GM12875 (cell line): Measurements from ENCODE around the gene PTPRS.

Experiments used
- H3K4me3 ChIP-seq: one replicate; pipeline ENCODE4 v1.5.1; 2011; ENCODE audit warnings: low read depth, low read length, control low read depth
- CTCF ChIP-seq: IDR thresholded peaks from 2 replicates; pipeline ENCODE4 v1.5.1; 2011; ENCODE audit warnings: low read depth, mild to moderate bottlenecking, control low read depth, inconsistent platforms, low read length, moderate library complexity, borderline replicate concordance; ENCODE audit not compliant: insufficient read depth

The PTPRS gene

DNA sequence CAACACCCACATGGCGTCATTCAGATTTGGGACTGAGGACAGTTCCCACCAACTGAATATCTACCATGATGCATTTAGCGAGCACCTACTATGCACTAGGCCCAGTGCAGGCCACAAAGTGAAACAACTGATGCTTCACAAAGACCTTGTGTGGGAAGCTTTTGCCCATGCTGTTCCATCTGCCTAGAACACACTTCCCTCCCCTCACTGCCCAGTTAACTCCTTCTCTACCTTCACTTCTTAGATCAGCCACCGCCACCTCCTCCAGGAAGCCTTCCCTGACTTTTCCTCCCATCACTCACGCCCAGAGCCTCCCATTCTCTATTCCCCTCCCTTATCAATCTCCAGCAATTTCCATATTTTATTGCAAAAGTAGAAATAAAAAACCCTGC lies 25.7 kb downstream of the PTPRS start:
- no peak overlapping the region for H3K4me3 ChIP-seq
- no peak for TF ChIP-seq CTCF

DNA sequence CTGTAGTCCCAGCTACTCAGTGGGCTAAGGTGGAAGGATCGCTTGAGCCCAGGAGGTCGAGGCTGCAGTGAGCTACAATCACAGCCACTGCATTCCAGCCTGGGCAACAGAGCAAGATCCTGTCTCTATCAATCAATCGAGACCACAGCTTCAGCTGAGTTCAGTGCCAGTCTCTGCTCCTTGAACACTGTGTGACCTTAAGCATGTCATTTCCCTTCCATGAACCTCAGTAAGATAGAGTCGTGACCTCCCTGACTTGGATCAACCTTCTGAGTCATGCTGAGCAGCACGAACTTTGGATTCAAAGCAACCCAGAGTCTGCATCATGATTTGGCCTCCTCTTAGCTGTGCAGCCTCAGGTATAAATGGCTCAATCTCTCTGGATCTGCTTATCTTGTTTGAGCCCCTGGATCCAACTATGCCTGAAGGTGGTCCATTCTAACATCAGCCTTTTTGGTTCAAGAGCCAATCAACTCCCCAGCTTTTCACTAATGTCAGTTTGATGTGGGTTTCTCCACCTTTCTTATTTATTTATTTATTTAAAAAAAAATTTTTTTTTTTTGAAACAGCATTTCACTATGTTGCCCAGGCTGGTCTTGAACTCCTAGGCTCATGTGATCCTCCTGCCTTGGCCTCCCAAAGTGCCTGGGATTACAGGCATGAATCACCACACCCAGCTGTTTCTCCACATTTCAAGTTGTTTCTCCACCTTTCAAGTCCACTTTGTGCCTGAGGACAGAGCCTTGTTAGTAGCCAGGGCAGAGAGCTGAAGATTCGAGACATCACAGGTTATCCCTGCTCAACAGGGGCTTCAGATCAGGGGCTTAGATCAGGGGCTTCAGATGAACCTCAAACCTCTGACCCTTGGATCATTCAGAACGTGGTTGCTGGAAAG lies 26.4 kb downstream of the PTPRS start:
- no peak for TF ChIP-seq CTCF
- H3K4me3 ChIP-seq = no peak overlapping the region

DNA sequence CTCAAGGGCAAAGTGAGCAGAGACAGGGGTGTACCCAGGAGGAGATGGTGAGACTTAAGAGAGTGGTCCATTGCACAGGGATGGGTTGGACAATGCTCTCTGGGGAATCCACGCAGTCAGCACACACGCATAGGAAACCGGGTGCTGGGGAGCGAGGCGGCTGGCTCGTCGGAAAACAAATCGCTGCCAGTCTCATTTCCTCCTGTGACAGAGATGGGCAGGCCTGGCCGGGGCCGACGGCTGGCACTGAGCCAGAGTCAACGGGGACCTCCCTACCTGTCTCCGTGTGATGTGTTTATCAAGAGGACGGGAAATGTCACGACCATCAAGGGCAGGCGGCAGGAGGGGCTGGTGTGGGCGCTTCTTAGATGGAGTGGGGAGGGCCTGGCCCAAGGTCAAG lies 27.3 kb downstream of the PTPRS start:
- no peak for TF ChIP-seq CTCF
- no peak overlapping the region for H3K4me3 ChIP-seq

GRCh38 chr19:5312058-5312457 lies 28.6 kb downstream of the PTPRS start:
- no peak overlapping the region for H3K4me3 ChIP-seq
- TF ChIP-seq CTCF = no peak

DNA sequence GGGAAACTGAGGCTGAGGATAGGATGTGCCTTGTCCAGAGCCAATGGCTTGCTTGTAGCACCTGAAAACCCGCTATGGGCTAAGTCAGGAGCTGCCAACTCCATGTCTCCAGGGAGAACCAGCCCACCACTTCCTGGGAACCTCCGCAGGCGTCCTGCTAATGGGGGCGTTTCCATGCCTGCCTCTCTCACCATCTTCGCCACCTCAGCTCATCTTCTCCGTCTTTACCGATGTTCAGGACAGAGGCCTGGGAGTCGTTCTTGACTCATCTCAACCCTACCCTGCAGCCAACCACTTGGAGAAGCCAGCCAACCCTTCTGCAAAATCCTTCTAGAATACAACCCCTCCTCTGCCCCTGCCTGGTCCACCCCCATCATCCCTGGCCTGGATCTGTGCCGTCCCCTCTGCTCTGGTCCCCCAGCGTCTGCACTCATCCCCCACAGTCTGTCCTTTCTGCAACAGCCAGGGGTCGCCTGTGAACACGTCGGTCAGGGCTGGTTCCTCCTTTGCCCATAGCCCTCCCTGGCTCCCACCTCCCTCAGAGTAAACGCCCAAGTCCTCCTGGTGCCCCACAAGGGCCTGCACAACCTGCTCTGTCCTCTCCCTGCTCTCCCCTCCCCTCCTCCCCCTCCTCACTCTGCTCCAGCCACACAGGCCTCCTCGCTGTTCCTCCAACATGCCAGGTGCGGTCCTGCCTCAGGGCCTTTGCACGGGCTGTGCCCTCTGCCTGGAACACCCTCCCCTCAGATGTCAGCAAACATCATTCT lies 31.0 kb downstream of the PTPRS start:
- no peak overlapping the region for H3K4me3 ChIP-seq
- no peak for TF ChIP-seq CTCF

- H3K4me3 ChIP-seq = no peak overlapping the region
- TF ChIP-seq CTCF = no peak
Observed at GRCh38 chr19:5308451-5309437, 31.9 kb downstream of the PTPRS start.
